HG02571 (cell line): ENCODE results near the gene ADAM12.

ENCODE experiments used
- ATAC-seq: cut with Tn5 transposase; IDR thresholded peaks from one replicate; pipeline ENCODE4 v1.9.1; 2021; ENCODE audit warnings: mild to moderate bottlenecking, moderate library complexity; ENCODE audit not compliant: unreplicated experiment

The ADAM12 gene

DNA sequence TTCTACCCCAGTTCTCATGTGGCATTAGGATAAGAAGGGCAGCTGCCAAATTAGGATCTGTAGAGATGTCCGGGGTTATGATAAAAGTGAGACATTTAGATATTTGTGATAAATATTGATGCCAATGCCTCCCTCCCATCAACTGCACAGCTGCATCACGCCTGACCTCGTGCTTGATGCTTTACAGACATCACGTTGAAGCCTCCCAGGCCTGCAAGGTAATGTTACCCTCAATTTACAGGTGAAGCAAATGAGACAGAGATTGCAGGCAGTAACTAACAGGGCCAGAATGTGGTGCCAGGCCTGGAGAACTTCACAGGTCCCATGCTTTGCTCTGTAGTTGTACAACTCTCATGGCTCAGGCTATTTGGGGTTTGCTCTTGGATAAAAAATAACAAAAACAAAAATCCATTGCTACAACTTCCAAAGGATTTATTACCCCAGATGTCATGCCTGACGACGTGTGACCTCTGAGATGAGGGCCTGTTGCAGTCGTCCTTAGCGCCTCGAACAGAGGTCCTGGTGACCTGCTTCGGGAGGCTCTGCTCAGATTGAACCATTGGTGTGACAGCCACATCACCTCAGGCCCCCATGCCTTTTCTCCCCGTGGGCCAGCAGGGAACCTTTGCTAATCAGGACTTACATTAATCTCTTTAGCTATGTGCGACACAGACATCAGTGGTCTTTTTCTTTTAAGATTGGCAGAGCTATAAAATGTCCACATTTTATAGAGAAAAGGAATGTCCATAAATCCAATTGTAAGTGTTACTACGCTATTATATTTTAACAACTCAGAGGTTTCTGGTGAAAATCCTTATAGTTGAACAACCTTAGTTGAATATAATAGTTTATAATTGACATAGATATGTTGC is 169.3 kb downstream of the ADAM12 start:
- no peak for ATAC-seq

DNA sequence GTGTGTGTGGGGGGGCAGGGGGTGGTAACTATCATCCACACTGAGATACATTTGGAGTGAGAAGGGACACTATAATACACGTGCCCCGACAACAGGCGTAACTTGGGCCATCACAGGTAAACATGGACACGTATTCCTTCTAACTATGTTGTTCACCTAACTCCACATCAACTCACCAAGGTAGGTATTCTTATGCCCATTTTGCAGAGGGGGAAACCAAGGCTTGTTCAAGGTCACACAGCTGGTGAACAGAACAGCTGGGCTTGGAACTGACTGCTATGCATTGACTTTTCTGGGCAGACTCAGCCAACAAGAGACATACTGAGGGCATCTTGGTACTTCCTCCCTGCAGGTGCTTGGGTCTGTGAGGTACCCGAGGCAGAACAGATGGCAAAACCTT is 170.1 kb downstream of the ADAM12 start:
- ATAC-seq: no peak

DNA sequence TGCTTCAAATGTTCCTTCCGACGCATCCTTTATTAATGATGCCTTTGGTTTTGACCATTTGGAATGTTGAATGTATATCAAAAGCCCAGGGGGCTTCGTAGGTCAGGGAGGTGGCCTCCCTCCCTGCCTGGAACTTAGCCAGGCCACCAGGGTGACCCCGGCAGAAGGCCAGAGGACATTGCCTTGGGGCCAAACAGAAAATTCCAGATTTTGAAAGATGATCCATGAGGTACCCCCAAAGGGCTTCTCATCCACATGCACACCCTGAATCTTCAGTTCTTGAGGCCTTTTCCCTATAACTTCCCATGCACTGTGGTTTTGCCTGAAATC is 171.7 kb downstream of the ADAM12 start:
- ATAC-seq: no peak

DNA sequence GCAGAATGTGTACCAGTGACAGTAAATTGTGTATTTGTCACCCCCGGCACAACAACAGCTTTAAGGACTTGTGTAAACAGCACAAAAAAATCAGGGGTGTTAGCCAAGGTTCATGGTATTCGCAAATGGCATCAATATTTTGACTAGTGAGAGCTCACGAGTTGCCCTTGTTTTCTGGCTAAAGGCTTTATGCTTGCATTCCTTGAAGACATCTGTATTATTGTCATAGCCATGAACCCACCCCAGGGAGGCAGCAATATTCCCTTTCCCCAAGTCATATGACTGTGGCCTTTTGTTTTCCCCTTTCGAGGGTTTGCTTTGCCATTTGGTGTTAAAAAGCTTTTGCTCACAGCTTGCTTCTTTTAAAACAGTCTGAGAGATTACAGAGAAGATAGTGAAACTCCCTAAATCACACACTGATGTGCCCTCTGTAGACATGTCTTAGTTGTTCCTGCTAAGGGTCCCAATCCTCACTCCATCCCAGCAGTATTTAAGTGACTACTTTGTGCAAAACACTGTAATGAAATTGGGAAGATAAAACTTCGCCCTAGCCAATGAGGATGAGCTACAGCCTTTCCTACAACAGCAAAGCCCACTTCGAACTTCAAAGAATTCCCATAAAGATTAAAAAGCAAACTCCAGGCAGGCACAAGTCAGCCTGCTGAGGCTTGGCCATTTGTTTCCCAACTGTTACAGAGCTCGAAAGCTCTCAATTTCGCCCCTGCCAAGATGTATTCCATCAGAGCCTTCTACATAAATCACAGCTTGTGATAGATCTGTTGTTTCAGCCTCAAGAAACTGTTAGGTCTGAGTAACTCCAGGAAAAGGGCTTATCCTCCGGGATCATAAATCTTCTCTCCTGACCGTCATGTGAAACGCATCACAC is 172.3 kb downstream of the ADAM12 start:
- ATAC-seq: no peak

DNA sequence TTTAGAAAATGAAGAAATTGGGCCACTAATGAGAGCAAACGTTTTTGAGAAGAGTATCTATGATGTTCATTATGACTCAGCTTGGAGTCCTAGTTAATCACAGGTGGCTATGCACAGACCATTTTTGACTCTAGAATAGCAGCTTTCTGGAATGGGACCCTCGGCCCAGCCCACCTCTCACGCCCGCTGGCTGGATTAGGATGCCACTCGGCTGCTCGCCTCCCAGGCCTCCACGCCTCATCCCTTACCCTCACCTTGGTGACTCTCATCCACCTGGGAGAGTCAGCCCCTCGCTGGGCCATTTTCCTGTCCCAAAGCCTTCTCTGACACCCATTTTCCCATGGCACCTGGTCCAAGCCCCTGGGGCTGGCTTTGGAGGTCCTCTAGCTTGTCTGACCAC is 173.6 kb downstream of the ADAM12 start:
- ATAC-seq: no peak

DNA sequence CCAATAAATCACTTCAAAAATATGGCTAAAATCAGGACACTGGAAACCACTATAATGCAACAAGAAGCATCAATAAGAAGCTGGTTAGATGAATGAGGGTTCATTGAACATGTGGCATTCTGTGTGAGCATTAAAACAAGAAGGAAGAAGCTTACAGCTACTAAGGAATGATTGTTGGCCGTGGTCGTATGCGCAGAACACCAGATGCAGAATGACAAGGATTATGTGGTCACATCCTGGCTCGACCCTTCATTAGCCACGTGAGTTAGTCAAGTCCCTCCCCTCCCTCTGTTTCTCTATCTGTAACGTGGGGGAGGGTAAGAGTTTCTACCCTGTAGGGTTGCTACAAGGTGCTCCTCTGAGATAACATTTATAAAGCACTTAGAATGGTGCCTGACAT is 174.3 kb downstream of the ADAM12 start:
- no peak for ATAC-seq

DNA sequence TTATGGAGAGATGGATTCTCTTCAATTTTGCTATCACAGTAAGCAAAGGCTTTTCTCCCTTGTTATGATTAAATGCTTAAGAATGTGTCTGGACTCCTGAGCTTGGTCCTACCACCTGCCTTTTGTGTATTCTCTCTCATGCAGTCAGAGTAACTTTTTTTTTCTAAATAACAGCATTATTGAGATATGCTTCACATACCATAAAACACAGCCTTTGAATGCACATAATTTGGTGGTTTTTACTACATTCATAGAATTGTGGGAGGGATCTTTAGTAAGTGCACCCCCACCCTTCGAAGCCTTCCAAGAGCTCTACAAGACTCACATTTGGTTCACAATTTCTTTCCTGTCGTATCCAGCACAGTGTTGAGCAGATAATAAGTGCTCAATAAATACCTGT is 175.5 kb downstream of the ADAM12 start:
- ATAC-seq: no peak

DNA sequence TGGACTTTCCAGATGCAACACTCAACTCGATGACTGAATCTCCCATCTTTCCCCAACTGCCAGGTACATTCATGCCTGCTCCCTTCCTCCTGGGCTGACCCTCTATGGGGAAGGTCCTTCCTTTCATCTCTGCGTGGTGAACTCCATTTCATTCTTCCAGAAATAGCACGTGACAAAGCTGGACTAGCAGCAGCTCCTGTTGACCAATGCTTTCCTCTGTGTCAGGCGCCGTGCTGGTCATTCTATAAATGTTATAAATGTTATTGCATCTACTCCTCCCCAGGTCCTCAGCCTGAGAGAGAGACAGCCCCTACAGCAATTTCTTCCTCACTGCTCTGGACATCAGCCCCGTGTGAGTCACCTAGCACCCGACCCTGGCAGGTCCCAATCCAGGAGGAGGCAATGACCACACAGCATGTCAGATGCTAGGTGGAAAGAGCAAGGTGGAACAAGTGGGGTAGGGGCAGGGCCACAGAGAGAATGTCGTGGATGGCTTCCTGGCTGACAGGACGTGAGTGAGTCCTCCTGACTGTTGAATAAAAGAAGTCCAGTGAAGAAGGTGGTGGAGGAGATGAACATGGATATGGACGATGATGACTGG is 178.1 kb downstream of the ADAM12 start:
- ATAC-seq: no peak

DNA sequence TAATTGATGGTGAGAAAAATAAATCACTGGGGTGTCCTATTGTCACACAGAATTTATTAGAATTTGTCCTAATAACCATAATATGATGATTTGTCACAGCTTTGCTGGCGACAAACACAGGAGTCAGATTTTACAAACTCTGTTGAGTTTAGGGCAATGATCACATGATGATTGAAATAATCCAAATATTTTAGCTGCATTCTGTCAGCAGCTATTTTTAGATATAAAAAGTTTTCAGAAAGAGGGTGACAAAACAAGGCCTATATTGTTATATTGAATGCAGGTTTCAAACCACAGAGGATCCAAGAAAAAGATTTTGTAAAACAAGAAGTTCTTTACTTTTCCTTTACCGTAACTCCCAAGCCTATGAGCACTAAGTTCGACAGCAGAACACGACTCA is 178.8 kb downstream of the ADAM12 start:
- no peak for ATAC-seq

DNA sequence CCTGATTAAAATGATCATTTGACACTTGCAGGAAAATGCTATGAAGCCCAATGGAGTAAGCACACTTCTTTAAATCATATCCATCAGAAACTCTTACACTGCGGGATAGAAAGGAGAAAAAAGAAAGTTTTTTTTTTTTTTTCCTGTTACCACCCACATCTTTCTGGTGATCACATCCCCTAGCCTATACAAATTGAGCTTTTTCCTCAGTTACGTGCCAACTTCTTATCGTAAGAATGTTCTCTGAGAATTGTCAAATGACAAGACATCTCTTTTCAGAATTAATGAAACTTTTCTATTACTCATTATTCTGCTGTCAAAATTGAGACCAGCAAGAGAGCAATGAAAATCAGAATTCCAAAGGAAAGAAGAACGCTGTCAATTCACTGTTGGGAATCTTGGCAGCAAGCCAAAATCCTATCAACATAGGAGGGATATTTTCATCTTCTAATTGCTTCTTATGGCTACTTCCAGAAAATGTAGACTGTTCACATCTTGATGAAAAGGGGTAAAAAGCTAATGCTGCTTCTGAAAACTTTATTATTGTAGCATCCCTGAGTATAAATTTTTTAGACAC is 179.5 kb downstream of the ADAM12 start:
- no peak for ATAC-seq

DNA sequence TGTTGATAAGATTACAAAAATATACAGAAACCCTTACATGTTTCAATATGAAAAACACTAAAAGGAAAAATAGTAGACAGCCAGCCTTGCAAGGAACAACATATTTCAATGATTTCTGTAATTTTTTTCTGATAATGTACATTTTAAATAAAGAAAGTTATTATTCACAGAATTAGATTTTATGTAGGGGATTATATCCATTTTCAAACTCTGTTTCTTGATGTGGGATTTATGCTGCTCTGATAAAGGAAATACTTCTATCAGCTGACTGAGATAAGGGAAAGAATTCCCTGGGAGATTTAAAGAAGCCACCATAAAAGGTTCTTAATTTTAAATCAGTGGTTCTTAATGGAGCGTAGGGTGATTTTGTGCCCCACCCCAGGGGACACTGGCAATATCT is 180.4 kb downstream of the ADAM12 start:
- no peak for ATAC-seq

DNA sequence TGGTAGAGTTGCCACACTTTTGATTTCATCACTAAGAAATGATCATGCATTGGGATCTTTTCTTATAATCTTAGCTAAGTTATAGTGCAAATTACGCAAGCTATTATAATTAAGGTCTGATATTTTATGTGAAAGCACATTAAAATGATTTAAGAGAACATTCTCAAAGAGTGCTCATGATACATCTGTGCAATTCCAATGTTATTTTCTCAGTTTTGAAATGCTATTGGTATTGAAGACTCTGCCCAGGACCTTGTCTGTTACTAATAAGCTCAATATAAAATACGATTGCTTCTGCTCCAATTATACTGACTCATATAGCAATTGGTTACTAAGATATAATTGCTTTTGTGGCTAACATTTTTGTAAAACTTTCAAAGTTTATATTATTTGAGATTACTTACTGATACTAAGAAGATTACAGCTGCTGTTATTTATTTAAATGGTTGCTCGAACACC is 180.9 kb downstream of the ADAM12 start:
- ATAC-seq: no peak

DNA sequence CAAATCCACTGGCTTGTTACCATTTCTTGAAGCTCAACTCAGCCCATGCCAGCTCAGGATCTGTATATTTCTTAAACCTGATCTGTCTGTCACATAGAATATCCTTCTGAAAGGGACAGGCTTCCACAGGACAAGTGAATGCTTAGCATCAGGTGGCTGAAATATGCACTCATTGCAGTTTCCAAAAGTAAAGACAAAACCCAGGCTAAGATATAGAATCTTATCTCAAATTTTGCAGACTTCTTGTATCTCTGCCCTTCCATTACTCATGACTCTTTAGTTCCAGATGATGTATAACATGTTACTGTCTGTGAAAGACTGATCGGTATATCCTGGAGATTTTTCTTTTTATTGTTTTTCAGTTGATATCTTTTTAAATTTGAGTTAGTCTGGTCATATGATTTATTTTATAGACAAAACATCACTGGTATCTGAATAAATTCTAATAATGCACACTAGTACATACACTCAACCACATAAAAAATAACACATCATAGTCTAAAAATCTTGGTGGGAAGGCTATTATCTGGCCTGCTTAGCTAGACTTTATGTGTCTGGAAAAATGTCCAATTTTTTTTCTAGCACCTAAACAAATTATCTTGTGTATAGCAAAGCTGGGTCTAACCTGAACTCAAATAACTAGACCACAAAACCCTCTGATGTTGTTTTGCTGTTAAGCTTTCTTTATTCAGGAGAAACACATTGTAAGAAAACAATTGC is 182.6 kb downstream of the ADAM12 start:
- ATAC-seq: no peak

DNA sequence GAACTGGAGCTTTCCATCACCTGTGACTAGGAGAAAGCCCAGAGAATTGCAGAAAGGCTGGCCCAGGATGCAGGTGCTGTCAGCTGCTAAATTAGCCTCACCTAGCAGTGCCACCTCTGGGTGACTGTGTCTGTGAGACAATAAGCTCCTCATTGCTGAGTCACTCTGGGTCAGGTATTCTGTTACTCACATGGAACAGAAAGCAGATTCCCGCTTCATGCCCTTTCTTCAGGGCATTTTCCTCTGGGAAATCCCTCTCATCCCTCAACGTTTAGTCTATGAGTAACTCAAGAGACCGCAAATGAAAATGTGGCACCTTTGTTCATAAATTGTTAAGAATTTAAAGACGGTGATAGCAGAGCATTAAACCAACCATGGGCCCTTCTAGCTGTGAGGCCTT is 184.0 kb downstream of the ADAM12 start:
- no peak for ATAC-seq

DNA sequence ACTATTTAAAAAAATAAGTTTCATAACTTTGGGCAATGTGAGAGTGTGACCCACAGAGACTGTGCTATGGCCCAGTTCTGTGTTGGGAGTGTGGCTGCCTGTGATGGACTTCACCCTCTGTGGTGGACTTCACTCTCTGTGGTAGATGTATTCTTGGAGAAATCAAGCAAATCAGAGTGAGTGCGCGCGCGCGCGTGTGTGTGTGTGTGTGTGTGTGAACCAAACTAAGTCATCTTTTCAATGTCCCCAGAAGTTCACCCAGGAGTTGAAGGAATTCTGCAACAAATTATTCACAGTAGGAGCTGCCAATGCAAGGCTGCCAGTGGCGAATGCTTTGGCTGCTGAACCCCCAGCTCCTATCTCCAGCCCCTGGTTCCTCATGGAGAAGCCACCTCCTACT is 184.5 kb downstream of the ADAM12 start:
- no peak for ATAC-seq

DNA sequence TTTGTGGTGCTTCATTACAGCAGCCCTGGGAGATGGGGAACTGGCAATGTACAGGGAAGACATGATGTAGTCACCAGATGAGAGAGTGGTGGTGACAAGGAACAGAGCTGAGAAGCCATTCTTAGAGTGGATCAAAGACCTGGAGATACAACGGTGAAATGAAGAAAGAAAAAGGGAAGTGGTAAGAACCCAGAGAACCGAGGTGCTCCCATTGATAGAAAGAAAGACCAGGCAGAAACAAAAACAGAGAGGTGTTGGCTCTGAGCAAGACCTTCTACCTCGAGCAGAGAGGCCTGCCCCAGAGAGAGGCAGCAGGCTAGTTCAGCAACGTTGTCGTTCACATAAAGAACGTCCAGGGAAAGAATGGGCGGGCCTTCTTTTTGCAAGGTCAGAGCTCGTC is 186.7 kb downstream of the ADAM12 start:
- ATAC-seq: no peak

DNA sequence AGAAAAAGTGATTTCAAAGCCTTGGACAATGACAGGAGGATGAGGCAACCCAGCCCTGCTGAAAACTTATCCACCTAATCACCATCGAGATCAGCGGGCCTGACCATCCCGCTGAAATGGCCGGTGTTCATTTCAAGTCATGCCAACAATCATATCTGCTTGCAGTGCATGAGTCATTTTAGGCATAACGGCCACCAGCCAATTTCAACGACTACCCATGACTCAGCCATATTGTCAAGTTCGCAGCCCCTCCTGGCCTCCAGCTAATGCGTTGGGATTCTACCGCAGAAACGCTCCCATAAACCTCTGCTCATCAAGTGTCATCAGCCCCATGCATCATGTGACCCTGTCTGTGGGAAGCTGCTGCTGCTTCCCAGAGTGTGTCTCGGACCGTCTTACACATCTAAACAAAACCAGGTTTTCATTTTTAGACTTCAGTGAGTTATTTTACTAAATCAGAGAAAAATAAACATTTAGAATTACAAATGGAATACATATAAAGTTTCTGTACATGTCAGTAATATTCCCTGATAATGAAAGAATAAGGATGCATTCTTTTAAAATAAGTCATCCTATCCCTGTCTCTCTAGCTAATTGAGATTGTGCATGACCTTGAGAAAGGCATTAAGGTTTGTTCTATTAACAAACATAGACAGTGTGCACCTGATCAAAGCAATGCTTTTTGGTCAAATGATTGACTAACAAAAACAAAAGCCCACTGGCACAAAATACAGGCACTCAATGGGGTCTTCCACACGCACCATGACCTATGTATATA is 188.9 kb downstream of the ADAM12 start:
- ATAC-seq: no peak

DNA sequence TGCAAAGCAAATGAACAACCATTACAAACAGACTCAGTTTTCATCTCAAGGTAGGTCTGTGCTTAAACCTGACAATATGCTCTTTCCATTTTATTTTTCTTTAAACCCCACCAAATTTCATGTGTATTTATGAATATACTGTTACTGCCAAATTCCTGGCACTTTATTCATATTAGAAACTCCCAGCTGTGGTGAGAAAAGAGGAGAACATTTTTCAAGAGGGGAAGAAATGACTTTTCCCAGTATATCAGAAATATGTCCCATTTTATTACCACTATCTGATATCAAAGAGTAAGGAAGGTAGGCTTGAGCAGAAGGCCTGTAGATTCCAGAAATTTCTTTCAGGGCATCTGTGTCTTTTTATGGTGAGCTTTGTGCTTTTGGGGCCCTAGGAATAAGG is 189.6 kb downstream of the ADAM12 start:
- no peak for ATAC-seq

DNA sequence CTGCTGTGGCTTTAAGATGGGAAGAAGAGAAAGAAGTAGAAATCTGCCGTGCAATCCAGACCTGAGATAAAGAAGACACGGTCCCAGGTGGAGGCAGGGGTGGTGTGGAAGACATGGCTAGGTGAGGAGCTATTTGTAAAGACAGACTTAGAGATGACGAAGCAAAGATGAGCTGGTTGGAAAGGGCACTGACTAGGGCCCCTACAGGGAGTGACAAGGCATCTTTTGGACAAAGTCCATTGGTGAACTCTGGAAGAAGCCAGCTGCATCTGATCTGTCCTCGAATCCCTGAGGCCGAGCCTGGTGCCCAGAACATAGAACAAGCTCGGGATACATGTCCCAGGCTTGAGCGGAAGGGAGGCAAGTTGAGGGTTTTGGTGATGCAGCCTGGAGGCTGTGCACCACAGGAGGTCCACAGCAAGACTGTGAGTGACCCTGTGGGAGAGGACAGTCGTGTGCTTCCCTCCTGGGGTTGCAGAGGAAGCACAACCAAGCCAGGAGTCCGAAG is 191.2 kb downstream of the ADAM12 start:
- ATAC-seq: no peak

DNA sequence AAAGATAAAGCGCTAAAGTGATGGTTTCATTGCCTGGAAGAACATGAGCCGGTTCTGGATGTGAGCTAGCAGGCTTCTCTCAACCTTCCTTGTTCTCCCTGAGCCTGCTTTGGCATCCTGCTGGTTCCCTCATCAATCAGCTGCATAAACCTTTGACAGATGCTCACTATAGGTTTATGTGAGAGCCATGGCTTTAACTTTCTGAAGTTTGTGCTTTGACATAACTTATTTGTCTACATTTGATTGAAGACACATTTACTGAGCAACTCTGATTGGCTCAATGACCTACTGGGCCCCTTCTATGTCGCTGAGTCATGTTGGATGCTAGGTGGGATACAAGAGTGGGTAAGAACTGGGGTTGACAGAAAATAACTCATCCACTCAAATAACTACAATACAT is 192.0 kb downstream of the ADAM12 start:
- ATAC-seq: no peak
